Inflammatory macrophage (primary cell): ENCODE measurements around the gene CETN2.
A peak's percentile ranks its signal among the peaks of the same experiment; 100 is the strongest.
"Not testable (repeated sequence)": the region's sequence is repeated elsewhere in the genome, so short reads cannot be mapped to it uniquely, and the experiment has no call there.

ENCODE experiments used
- DNase-seq, 2 donors: peaks; one replicate each; pipeline ENCODE4 v3.0.0-alpha.2; 2020 to 2022
- total RNA-seq, 18 experiments: gene quantifications; one replicate each; lab custom pipeline; 2026; ENCODE audit warnings: mixed read lengths in 6 of 18, inconsistent platforms in 2 of 18; lab: John Stamatoyannopoulos, UW

The CETN2 gene
- 12.6 to 26.9 (median 20.8) reads per million in 18 experiments for total RNA-seq

- DNase-seq: peak; percentile 94
Observed at GRCh38 chrX:152830312-152831305, at the start of gene CETN2, which contains the start of gene NSDHL. Gene CETN2, minus strand, starts transcription at chrX:152830757. Its CDS starts 47 bp downstream, at chrX:152830710. Gene NSDHL, plus strand, starts transcription at chrX:152831063. Its CDS starts 15,262 bp downstream, at chrX:152846325.

GRCh38 chrX:152878976-152879755, 48.6 kb upstream of the CETN2 start:
- DNase-seq: no peak

GRCh38 chrX:152876931-152877840, 46.6 kb upstream of the CETN2 start:
- DNase-seq: no peak

GRCh38 chrX:152873361-152873760, 42.8 kb upstream of the CETN2 start:
- no peak for DNase-seq

GRCh38 chrX:152872522-152872921, 42.0 kb upstream of the CETN2 start:
- no peak for DNase-seq

- no peak for DNase-seq
Observed at GRCh38 chrX:152871260-152871659, 40.7 kb upstream of the CETN2 start.

GRCh38 chrX:152869972-152870371, 39.4 kb upstream of the CETN2 start:
- no peak for DNase-seq

GRCh38 chrX:152866386-152866785, 35.8 kb upstream of the CETN2 start:
- no peak for DNase-seq

- DNase-seq: no peak
Observed at GRCh38 chrX:152865232-152865920, 34.8 kb upstream of the CETN2 start.

GRCh38 chrX:152861826-152862225, 31.3 kb upstream of the CETN2 start:
- DNase-seq: no peak

GRCh38 chrX:152861116-152861515, 30.6 kb upstream of the CETN2 start:
- DNase-seq: no peak

GRCh38 chrX:152853986-152854385, 23.4 kb upstream of the CETN2 start:
- no peak for DNase-seq

GRCh38 chrX:152850465-152850864, 19.9 kb upstream of the CETN2 start:
- DNase-seq: no peak

GRCh38 chrX:152847281-152847680, 16.7 kb upstream of the CETN2 start:
- peak in 1 of 2 donors; percentile 1 for DNase-seq

- no peak for DNase-seq
Observed at GRCh38 chrX:152845618-152846240, 15.2 kb upstream of the CETN2 start.

GRCh38 chrX:152844256-152844655, 13.7 kb upstream of the CETN2 start:
- no peak for DNase-seq

GRCh38 chrX:152843852-152844251, 13.3 kb upstream of the CETN2 start:
- DNase-seq: no peak

GRCh38 chrX:152842772-152843338, 12.3 kb upstream of the CETN2 start:
- DNase-seq: no peak

GRCh38 chrX:152835470-152835869, 4.9 kb upstream of the CETN2 start:
- not testable (repeated sequence) for DNase-seq

GRCh38 chrX:152833378-152833777, 2.8 kb upstream of the CETN2 start:
- DNase-seq: no peak

- DNase-seq: no peak
Observed at GRCh38 chrX:152832520-152832919, 2.0 kb upstream of the CETN2 start.
